ENCODE results near the gene ZNF627.
"Not testable (repeated sequence)": the region's sequence is repeated elsewhere in the genome, so short reads cannot be mapped to it uniquely, and the experiment has no call there.

Gene ZNF627

GRCh38 chr19:11624069-11624463 lies 26.8 kb downstream of the ZNF627 start:
- no peak for DNase-seq (ENCODE audit: low read depth)

GRCh38 chr19:11626252-11626651 lies 29.0 kb downstream of the ZNF627 start:
- DNase-seq (ENCODE audit: low read depth), result no peak

- DNase-seq (ENCODE audit: low read depth), result no peak
Measured at GRCh38 chr19:11633223-11633622, 35.9 kb downstream of the ZNF627 start.

GRCh38 chr19:11634018-11634662 lies 36.9 kb downstream of the ZNF627 start:
- not testable (repeated sequence) for DNase-seq (ENCODE audit: low read depth)

GRCh38 chr19:11639245-11639601 lies 41.9 kb downstream of the ZNF627 start:
- DNase-seq (ENCODE audit: low read depth), result no peak

GRCh38 chr19:11639602-11640471 lies 42.6 kb downstream of the ZNF627 start:
- peak; percentile 80 for DNase-seq (ENCODE audit: low read depth)

GRCh38 chr19:11641244-11641643 lies 44.0 kb downstream of the ZNF627 start:
- no peak for DNase-seq (ENCODE audit: low read depth)

GRCh38 chr19:11642902-11643301 lies 45.6 kb downstream of the ZNF627 start:
- DNase-seq (ENCODE audit: low read depth), result no peak

- DNase-seq (ENCODE audit: low read depth), result no peak
Measured at GRCh38 chr19:11649941-11650340, 52.7 kb downstream of the ZNF627 start.

GRCh38 chr19:11651062-11651461 lies 53.8 kb downstream of the ZNF627 start:
- no peak for DNase-seq (ENCODE audit: low read depth)

- no peak for DNase-seq (ENCODE audit: low read depth)
Measured at GRCh38 chr19:11652056-11652455, 54.8 kb downstream of the ZNF627 start.

GRCh38 chr19:11652492-11652891 lies 55.2 kb downstream of the ZNF627 start:
- no peak for DNase-seq (ENCODE audit: low read depth)

- DNase-seq (ENCODE audit: low read depth), result no peak
Measured at GRCh38 chr19:11656535-11656934, 59.3 kb downstream of the ZNF627 start.

GRCh38 chr19:11657307-11657706 lies 60.0 kb downstream of the ZNF627 start:
- DNase-seq (ENCODE audit: low read depth), result no peak

GRCh38 chr19:11658970-11659369 lies 61.7 kb downstream of the ZNF627 start:
- DNase-seq (ENCODE audit: low read depth), result no peak

- DNase-seq (ENCODE audit: low read depth), result no peak
Measured at GRCh38 chr19:11659612-11660011, 62.3 kb downstream of the ZNF627 start.

- no peak for DNase-seq (ENCODE audit: low read depth)
Measured at GRCh38 chr19:11662278-11662677, 65.0 kb downstream of the ZNF627 start.

- DNase-seq (ENCODE audit: low read depth), result no peak
Measured at GRCh38 chr19:11663181-11663591, 65.9 kb downstream of the ZNF627 start.

Measured in stimulated activated CD4-positive, alpha-beta T cell treated with anti-CD3 and anti-CD28 coated beads, Interleukin-2, amount 100 ng/mL, for 4 hours (primary cell).